WERI-Rb-1 (cell line): ENCODE measurements around the gene PCGF2.

Source experiments
- DNase-seq: peaks from one replicate; pipeline ENCODE4 v3.0.0-alpha.2; 2020
- H3K27ac ChIP-seq: fragments of 250-450 bp; sonication (Bioruptor Pico); 2 replicates; pipeline ENCODE4 v1.5.1; 2020; ENCODE audit warnings: mild to moderate bottlenecking, moderate library complexity
- H3K27me3 ChIP-seq: fragments of 250-450 bp; sonication (Bioruptor Pico); 2 replicates; pipeline ENCODE4 v1.5.1; 2021; ENCODE audit warnings: mild to moderate bottlenecking, low read depth, moderate library complexity; ENCODE audit not compliant: insufficient read depth, severe bottlenecking
- H3K36me3 ChIP-seq: fragments of 250-450 bp; sonication (Bioruptor Pico); 2 replicates; pipeline ENCODE4 v1.5.1; 2020; ENCODE audit warnings: mild to moderate bottlenecking, moderate library complexity
- H3K4me3 ChIP-seq: 2 replicates; pipeline ENCODE4 v1.5.1; 2011; ENCODE audit warnings: low read depth, mild to moderate bottlenecking, control low read depth, low read length
- H3K9me3 ChIP-seq: fragments of 250-450 bp; sonication (Bioruptor Pico); 2 replicates; pipeline ENCODE4 v1.5.1; 2021; ENCODE audit warnings: mild to moderate bottlenecking, moderate library complexity; ENCODE audit not compliant: severe bottlenecking
- TF ChIP-seq, protein P1 (sequence below): IDR thresholded peaks from 2 replicates; pipeline ENCODE4 v1.5.1; 2011; ENCODE audit warnings: low read depth, mild to moderate bottlenecking, control low read depth, inconsistent platforms, low read length

Gene PCGF2

DNA sequence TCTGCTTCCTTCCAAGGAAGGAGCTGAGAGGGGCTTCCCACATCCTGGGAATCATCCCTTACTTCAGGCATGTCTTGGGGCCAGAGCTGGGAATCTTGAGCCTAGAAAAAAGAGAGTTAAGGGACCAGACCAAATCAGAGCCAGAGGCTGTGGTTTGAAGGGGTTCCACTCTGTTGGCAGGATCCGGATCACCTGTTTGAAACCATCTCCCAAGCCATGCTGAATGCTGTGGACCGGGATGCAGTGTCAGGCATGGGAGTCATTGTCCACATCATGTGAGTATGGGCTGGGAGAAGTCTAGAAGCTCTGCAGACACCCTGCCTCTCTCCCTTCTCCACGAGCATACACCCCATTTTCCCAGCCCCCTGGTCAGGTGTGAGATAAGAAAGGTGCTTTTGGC, 14.1 kb upstream of the PCGF2 start:
- Histone ChIP-seq H3K4me3 (no peak overlapping the region), H3K36me3 (peaks cover 69% of the 10 kb centered on the region), H3K27me3 (no peaks in the 10 kb centered on the region), H3K9me3 (no peaks in the 10 kb centered on the region), H3K27ac (no peak overlapping the region)
- TF ChIP-seq, protein P1, sequence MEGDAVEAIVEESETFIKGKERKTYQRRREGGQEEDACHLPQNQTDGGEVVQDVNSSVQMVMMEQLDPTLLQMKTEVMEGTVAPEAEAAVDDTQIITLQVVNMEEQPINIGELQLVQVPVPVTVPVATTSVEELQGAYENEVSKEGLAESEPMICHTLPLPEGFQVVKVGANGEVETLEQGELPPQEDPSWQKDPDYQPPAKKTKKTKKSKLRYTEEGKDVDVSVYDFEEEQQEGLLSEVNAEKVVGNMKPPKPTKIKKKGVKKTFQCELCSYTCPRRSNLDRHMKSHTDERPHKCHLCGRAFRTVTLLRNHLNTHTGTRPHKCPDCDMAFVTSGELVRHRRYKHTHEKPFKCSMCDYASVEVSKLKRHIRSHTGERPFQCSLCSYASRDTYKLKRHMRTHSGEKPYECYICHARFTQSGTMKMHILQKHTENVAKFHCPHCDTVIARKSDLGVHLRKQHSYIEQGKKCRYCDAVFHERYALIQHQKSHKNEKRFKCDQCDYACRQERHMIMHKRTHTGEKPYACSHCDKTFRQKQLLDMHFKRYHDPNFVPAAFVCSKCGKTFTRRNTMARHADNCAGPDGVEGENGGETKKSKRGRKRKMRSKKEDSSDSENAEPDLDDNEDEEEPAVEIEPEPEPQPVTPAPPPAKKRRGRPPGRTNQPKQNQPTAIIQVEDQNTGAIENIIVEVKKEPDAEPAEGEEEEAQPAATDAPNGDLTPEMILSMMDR, result no peak
- DNase-seq, result no peak

DNA sequence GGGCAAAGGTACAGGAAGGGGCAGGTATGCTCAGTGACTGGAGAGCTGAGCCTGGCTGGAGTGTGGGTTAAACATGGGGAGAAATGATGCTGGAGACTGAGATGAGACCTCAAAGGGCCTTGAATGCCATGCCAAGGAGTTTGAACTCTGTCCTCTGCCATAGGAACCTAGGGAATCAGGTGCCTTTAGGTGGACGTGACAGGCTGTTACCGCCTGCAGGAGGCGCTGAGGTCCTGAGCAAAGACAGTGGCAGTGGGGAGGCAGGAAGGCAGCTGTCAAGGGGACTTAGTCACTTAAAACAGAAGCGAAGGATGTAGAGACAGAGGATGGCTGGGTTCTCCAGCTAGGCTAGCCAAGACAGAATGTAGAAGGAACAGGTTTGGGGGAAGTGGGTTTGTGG, 13.5 kb upstream of the PCGF2 start:
- Histone ChIP-seq H3K9me3 (no peaks in the 10 kb centered on the region), H3K4me3 (no peak overlapping the region), H3K27me3 (no peaks in the 10 kb centered on the region), H3K36me3 (peaks cover 71% of the 10 kb centered on the region), H3K27ac (no peak overlapping the region)
- DNase-seq, result peak; percentile 79
- TF ChIP-seq, protein P1, result peak; percentile 81

DNA sequence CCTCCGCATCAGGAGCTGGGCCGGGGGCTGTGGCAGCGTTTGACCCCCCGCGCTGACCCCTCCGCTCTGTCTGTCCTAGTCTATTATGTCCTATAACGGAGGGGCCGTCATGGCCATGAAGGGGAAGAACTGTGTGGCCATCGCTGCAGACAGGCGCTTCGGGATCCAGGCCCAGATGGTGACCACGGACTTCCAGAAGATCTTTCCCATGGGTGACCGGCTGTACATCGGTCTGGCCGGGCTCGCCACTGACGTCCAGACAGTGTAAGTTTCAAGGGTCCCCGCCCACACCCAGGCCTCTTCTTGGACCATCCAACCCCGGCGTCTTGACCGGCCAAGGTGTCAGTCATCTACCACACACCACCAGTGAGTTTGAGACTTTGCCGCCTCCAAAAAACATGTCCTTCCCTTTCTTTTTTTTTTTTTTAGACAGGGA, 5.0 kb upstream of the PCGF2 start:
- DNase-seq, result no peak
- TF ChIP-seq, protein P1, result no peak
- H3K27ac ChIP-seq, result peak overlapping the region; percentile 74
- H3K36me3 ChIP-seq, result peaks cover 39% of the 10 kb centered on the region
- no peaks in the 10 kb centered on the region for H3K27me3 ChIP-seq
- H3K4me3 ChIP-seq, result peak overlapping the region; percentile 92
- no peaks in the 10 kb centered on the region for H3K9me3 ChIP-seq

- TF ChIP-seq, protein P1, result no peak
- Histone ChIP-seq H3K9me3 (no peaks in the 10 kb centered on the region), H3K27me3 (no peaks in the 10 kb centered on the region), H3K4me3 (peak within 1 kb of the TSS; percentile 92), H3K36me3 (peaks cover 40% of the 10 kb centered on the region), H3K27ac (peak within 1 kb of the TSS; percentile 75)
- peak; percentile 98 for DNase-seq
These were observed 4.4 kb upstream of the PCGF2 start, which contains the start of gene PSMB3 for GRCh38 chr17:38752308-38753070. Gene PSMB3, plus strand, starts transcription at chr17:38752741. Its CDS starts 86 bp downstream, at chr17:38752827.

GRCh38 chr17:38751808-38752307, 3.7 kb upstream of the PCGF2 start:
- H3K4me3 ChIP-seq, result peak overlapping the region; percentile 92
- H3K27me3 ChIP-seq, result no peaks in the 10 kb centered on the region
- TF ChIP-seq, protein P1, result no peak
- peak; percentile 74 for DNase-seq
- peak overlapping the region; percentile 75 for H3K27ac ChIP-seq
- H3K9me3 ChIP-seq, result no peaks in the 10 kb centered on the region
- peaks cover 35% of the 10 kb centered on the region for H3K36me3 ChIP-seq
